ENCODE measurements around the gene ADRA2C.

ADRA2C gene

DNA sequence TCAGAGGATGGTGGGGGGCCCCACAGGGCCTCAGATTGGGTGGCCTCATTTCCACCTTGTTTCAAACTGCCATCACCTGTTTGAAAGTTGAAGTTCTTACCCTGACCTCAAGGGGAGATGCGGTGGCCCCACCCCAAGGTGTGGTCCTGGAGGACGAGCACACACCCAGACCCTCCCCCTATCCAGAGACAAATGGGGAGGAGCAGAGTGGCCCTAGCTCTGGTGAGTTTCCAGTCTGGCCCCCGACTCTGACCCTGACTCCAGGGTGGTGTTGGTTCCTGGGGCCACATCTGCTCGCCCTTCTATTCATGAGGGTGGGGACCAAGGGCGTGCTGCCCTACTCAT is 36.3 kb upstream of the ADRA2C start:
- no peaks in the 10 kb centered on the region for H3F3A ChIP-seq (ENCODE audit: low read depth)
- no peaks in the 10 kb centered on the region for H3K4me1 ChIP-seq (ENCODE audit: insufficient read depth, low read length, poor library complexity, severe bottlenecking)
- no peak overlapping the region for H3K4me2 ChIP-seq (ENCODE audit: low read depth, low read length, poor library complexity, severe bottlenecking)
- no peaks in the 10 kb centered on the region for H3K9me2 ChIP-seq (replicated peaks; ENCODE audit: low read depth, low read length)
- H3K27me3 ChIP-seq (ENCODE audit: insufficient read depth, low read length, poor library complexity, severe bottlenecking), result no peaks in the 10 kb centered on the region
- H4K20me1 ChIP-seq (ENCODE audit: insufficient read depth, low read length, poor library complexity, severe bottlenecking), result no peaks in the 10 kb centered on the region
- TF ChIP-seq EZH2phosphoT487 (IDR thresholded peaks at IDR 0.05; ENCODE audit: borderline replicate concordance), result no peak
- TF ChIP-seq, protein P1, sequence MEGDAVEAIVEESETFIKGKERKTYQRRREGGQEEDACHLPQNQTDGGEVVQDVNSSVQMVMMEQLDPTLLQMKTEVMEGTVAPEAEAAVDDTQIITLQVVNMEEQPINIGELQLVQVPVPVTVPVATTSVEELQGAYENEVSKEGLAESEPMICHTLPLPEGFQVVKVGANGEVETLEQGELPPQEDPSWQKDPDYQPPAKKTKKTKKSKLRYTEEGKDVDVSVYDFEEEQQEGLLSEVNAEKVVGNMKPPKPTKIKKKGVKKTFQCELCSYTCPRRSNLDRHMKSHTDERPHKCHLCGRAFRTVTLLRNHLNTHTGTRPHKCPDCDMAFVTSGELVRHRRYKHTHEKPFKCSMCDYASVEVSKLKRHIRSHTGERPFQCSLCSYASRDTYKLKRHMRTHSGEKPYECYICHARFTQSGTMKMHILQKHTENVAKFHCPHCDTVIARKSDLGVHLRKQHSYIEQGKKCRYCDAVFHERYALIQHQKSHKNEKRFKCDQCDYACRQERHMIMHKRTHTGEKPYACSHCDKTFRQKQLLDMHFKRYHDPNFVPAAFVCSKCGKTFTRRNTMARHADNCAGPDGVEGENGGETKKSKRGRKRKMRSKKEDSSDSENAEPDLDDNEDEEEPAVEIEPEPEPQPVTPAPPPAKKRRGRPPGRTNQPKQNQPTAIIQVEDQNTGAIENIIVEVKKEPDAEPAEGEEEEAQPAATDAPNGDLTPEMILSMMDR (conservative IDR thresholded peaks at IDR 0.05; ENCODE audit: low read length), result no peak
- no peaks in the 10 kb centered on the region; the same call in 1 of the 2 replicates for H3K9me3 ChIP-seq (ENCODE audit: insufficient read depth, low read depth, low read length)
- no peak overlapping the region for H3K4me3 ChIP-seq (ENCODE audit: low read length, poor library complexity, severe bottlenecking)
- H2AFZ ChIP-seq (ENCODE audit: low read length), result no peak overlapping the region
- H3K9ac ChIP-seq (ENCODE audit: low read depth, low read length, poor library complexity, severe bottlenecking), result no peak overlapping the region
- no peaks in the 10 kb centered on the region for H3K36me3 ChIP-seq (ENCODE audit: insufficient read depth, low read length)
- no peaks in the 10 kb centered on the region for H3K79me2 ChIP-seq (ENCODE audit: insufficient read depth, low read length)

DNA sequence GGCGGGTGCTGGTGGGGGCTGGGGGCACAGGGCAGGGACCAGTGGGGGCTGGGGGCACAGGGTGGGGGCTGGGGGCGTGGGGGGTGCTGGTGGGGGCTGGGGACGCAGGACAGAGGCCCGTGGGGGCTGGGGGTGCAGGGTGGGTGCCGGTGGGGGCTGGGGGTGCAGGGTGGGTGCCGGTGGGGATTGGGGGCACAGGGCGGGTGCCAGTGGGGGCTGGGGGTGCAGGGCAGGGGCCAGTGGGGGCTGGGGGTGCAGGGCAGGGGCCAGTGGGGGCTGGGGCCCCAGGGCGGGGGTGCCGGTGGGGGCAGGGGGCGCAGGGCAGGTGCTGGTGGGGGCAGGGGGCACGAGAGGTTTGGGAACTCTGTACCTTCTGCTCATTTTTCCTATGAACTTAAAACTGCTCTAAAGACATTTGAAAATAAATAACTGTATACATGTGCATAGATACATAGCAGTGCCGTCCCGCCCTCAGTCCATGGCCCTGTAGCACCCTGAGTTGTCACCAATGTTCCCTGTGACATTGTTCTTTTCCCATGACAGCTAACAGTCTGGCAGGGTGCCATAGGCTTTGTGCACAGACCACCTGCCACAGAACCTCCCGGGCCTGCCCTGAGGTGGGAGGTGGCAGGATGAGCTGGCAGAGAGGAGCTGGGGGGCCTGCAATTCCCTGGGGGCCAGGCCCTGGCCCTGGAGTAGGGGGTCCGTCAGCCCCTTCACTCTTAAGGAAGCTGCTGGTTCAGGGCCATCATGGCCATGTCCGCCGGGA is 35.6 kb upstream of the ADRA2C start:
- Histone ChIP-seq H3K79me2 (ENCODE audit: insufficient read depth, low read length) (no peaks in the 10 kb centered on the region), H3K4me3 (ENCODE audit: low read length, poor library complexity, severe bottlenecking) (no peak overlapping the region), H3K9me2 (replicated peaks; ENCODE audit: low read depth, low read length) (no peaks in the 10 kb centered on the region), H3K4me2 (ENCODE audit: low read depth, low read length, poor library complexity, severe bottlenecking) (no peak overlapping the region), H3K9ac (ENCODE audit: low read depth, low read length, poor library complexity, severe bottlenecking) (no peak overlapping the region), H3F3A (ENCODE audit: low read depth) (no peaks in the 10 kb centered on the region), H3K27me3 (ENCODE audit: insufficient read depth, low read length, poor library complexity, severe bottlenecking) (no peaks in the 10 kb centered on the region), H3K36me3 (ENCODE audit: insufficient read depth, low read length) (no peaks in the 10 kb centered on the region), H4K20me1 (ENCODE audit: insufficient read depth, low read length, poor library complexity, severe bottlenecking) (no peaks in the 10 kb centered on the region), H2AFZ (ENCODE audit: low read length) (no peak overlapping the region), H3K9me3 (ENCODE audit: insufficient read depth, low read depth, low read length) (no peaks in the 10 kb centered on the region; the same call in 1 of the 2 replicates), H3K4me1 (ENCODE audit: insufficient read depth, low read length, poor library complexity, severe bottlenecking) (no peaks in the 10 kb centered on the region)
- no peak for TF ChIP-seq EZH2phosphoT487 (IDR thresholded peaks at IDR 0.05; ENCODE audit: borderline replicate concordance)
- TF ChIP-seq, protein P1 (conservative IDR thresholded peaks at IDR 0.05; ENCODE audit: low read length), result no peak

DNA sequence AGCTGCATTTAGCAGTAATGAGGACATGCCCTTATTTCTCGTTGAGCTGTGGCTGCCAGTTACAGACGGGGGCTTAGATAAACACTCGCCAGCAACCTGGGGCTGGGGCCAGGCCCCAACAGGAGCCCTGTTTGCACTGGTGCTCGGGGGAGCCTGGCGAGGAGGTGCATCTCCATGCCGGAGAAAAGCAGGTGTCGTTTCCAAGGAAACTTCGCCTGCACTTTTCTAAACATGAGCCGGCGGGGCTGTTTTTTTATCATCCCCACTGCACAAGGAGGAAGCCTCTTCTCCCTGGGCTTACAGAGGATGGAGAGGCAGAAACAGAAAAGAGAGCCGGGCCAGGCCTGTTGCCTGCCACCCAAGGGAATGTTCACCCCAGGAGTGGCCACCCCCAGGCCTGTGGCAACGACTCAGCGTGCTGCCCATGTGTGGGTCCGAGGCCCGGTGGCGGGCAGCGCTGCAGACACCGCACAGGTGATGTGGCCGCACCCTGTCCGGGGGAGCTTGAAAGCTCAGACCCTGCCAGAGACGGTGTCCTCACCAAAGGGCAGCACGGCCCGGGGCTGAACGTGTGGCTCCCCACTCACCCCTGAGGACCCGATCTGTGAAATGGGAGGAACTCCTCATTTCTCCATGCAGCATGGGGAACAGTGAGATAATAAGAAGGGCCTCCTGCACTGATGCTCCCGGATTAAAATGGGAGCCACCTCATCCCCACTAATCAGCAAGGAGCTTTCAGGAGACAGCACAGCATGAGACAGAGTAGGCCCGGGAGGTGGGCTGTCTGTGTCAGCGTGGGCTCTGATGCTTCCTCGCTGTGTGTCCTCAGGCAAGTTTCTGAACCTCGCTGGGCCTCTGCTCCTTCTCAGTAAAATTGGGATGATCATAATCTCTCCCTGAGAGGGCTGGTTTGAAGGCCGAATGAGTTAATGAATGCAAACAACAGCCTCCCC is 33.8 kb upstream of the ADRA2C start:
- TF ChIP-seq EZH2phosphoT487 (IDR thresholded peaks at IDR 0.05; ENCODE audit: borderline replicate concordance), result no peak
- TF ChIP-seq, protein P1 (conservative IDR thresholded peaks at IDR 0.05; ENCODE audit: low read length), result no peak
- Histone ChIP-seq H3F3A (ENCODE audit: low read depth) (no peaks in the 10 kb centered on the region), H3K4me3 (ENCODE audit: low read length, poor library complexity, severe bottlenecking) (no peak overlapping the region), H3K27me3 (ENCODE audit: insufficient read depth, low read length, poor library complexity, severe bottlenecking) (no peaks in the 10 kb centered on the region), H3K4me1 (ENCODE audit: insufficient read depth, low read length, poor library complexity, severe bottlenecking) (no peaks in the 10 kb centered on the region), H3K9me3 (ENCODE audit: insufficient read depth, low read depth, low read length) (no peaks in the 10 kb centered on the region; the same call in 1 of the 2 replicates), H3K9me2 (replicated peaks; ENCODE audit: low read depth, low read length) (no peaks in the 10 kb centered on the region), H3K36me3 (ENCODE audit: insufficient read depth, low read length) (no peaks in the 10 kb centered on the region), H3K79me2 (ENCODE audit: insufficient read depth, low read length) (no peaks in the 10 kb centered on the region), H3K4me2 (ENCODE audit: low read depth, low read length, poor library complexity, severe bottlenecking) (no peak overlapping the region), H2AFZ (ENCODE audit: low read length) (no peak overlapping the region), H3K9ac (ENCODE audit: low read depth, low read length, poor library complexity, severe bottlenecking) (no peak overlapping the region), H4K20me1 (ENCODE audit: insufficient read depth, low read length, poor library complexity, severe bottlenecking) (no peaks in the 10 kb centered on the region)

Data from Loucy (cell line).